ENCODE measurements around the gene SOWAHB.
"Not testable (repeated sequence)": the region's sequence is repeated elsewhere in the genome, so short reads cannot be mapped to it uniquely, and the experiment has no call there.

Gene SOWAHB

GRCh38 chr4:76879731-76880364 lies 18.1 kb downstream of the SOWAHB start:
- no peaks in the 10 kb centered on the region for H3K27me3 ChIP-seq
- H4K20me1 ChIP-seq = no peaks in the 10 kb centered on the region
- H3K9me3 ChIP-seq = no peaks in the 10 kb centered on the region
- no peaks in the 10 kb centered on the region for H3K36me3 ChIP-seq
- no peak overlapping the region for H3K9ac ChIP-seq
- no peak for TF ChIP-seq Cebpa-rat (IDR thresholded peaks at IDR 0.05)
- H3K4me3 ChIP-seq = no peak overlapping the region
- H3K4me1 ChIP-seq = no peaks in the 10 kb centered on the region
- H3K27ac ChIP-seq = no peak overlapping the region
- no peak overlapping the region for H3K4me2 ChIP-seq

DNA sequence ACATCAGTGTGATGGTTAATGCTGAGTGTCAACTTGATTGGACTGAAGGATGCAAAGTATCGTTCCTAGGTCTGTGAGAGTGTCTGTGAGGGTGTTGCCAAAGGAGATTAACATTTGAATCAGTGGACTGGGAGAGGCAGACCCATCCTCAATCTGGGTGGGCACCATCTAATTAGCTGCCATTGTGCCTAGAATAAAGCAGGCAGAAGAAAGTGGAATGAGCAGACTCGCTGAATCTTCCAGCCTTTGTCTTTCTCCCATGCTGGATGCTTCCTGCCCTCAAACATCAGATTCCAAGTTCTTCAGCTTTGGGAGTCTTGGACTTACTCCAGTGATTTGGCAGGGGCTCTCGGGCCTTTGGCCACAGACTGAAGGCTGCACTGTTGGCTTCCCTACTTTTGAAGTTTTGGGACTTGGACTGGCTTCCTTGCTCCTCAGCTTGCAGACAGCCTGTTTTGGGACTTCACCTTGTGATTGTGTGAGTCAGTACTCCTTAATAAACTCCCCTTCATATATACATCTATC lies 19.2 kb downstream of the SOWAHB start:
- H4K20me1 ChIP-seq, H3K27ac ChIP-seq, H3K4me3 ChIP-seq, H3K9ac ChIP-seq, H3K27me3 ChIP-seq, H3K4me1 ChIP-seq, H3K36me3 ChIP-seq, H3K9me3 ChIP-seq, H3K4me2 ChIP-seq: not testable (repeated sequence)

DNA sequence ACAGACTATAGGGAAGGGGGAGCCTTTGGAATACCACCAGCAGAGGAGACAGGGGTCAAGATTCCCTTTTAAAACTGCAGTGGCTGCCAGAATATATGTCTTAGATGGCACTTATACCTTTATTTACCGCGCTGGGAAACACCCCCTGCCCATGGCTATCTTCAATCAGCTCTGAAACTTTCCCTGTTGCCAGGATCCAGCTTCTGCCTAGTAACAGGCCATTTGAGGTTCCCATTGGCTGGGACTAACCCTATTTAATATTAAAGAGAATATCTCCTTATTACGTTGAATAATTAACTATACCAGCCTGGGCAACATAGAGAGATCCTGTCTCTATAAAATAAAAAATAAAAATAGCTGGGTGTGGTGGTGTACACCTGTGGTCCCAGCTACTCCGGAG lies 23.8 kb downstream of the SOWAHB start:
- Histone ChIP-seq H3K9me3 (no peaks in the 10 kb centered on the region; the same call in 1 of the 2 replicates), H4K20me1 (no peaks in the 10 kb centered on the region), H3K9ac (no peak overlapping the region), H3K4me3 (no peak overlapping the region), H3K4me2 (no peak overlapping the region), H3K4me1 (no peaks in the 10 kb centered on the region), H3K27me3 (no peaks in the 10 kb centered on the region), H3K36me3 (no peaks in the 10 kb centered on the region), H3K27ac (no peak overlapping the region)
- TF ChIP-seq Cebpa-rat (IDR thresholded peaks at IDR 0.05) = no peak

DNA sequence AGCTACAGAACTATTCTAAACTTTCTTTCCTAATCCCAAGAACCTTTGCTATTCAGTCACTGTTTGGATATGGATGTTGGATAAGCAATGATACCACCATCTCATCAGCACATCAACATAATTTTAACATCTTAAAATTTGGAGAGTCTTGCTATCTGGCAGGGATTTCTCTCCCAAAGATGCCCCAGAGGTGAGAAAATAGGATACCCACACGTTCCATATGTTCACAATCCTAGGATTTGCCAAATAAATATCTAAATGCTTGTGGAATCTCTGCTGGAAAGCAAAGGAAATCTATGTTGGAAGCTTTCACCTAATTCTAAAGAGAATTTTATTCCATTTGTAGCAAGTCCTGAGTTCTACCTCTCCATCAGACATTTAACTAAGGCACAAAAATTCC lies 24.4 kb downstream of the SOWAHB start:
- TF ChIP-seq Cebpa-rat (IDR thresholded peaks at IDR 0.05) = no peak
- no peaks in the 10 kb centered on the region; the same call in 1 of the 2 replicates for H3K9me3 ChIP-seq
- H3K27ac ChIP-seq = no peak overlapping the region
- no peak overlapping the region for H3K9ac ChIP-seq
- H4K20me1 ChIP-seq = no peaks in the 10 kb centered on the region
- H3K36me3 ChIP-seq = no peaks in the 10 kb centered on the region
- no peaks in the 10 kb centered on the region for H3K27me3 ChIP-seq
- H3K4me1 ChIP-seq = no peaks in the 10 kb centered on the region
- no peak overlapping the region for H3K4me2 ChIP-seq
- no peak overlapping the region for H3K4me3 ChIP-seq

DNA sequence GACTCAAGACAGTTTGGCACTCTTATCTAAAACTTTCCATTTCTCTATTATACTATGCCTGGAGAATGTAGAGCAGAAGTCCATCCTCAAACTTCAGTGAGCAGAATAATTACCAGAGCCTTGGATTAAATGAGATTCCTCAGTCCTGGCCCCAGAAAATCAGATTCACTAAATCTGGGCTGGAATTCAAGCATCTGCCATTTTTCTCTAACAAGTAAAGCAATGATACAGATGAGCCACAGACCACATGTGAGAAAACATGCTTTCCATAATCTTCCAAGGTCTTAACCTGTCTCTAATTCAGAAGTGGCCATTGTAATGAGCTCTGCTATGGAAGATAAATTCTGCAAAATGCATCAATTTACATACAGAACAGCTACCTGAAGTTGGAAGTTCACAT lies 25.4 kb downstream of the SOWAHB start:
- Histone ChIP-seq H3K4me1 (no peaks in the 10 kb centered on the region), H3K27ac (no peak overlapping the region), H3K4me3 (no peak overlapping the region), H3K36me3 (no peaks in the 10 kb centered on the region), H3K4me2 (no peak overlapping the region), H3K9ac (no peak overlapping the region), H4K20me1 (no peaks in the 10 kb centered on the region), H3K27me3 (no peaks in the 10 kb centered on the region), H3K9me3 (no peaks in the 10 kb centered on the region; the same call in 1 of the 2 replicates)
- no peak for TF ChIP-seq Cebpa-rat (IDR thresholded peaks at IDR 0.05)

GRCh38 chr4:76868780-76869179 lies 29.2 kb downstream of the SOWAHB start:
- H3K4me2 ChIP-seq, H3K27me3 ChIP-seq, H3K9ac ChIP-seq: not testable (repeated sequence)

GRCh38 chr4:76867880-76868655 lies 29.9 kb downstream of the SOWAHB start:
- Histone ChIP-seq H4K20me1 (no peaks in the 10 kb centered on the region), H3K27me3 (no peaks in the 10 kb centered on the region), H3K4me1 (no peaks in the 10 kb centered on the region), H3K4me3 (no peak overlapping the region), H3K9ac (no peak overlapping the region), H3K27ac (no peak overlapping the region), H3K36me3 (no peaks in the 10 kb centered on the region), H3K9me3 (no peaks in the 10 kb centered on the region; the same call in 1 of the 2 replicates), H3K4me2 (no peak overlapping the region)
- no peak for TF ChIP-seq Cebpa-rat (IDR thresholded peaks at IDR 0.05)

More at GRCh38 chr4:76868780-76869179, 29.2 kb downstream of the SOWAHB start:
- H3K4me1 ChIP-seq, H4K20me1 ChIP-seq, H3K9me3 ChIP-seq, H3K36me3 ChIP-seq, H3K27ac ChIP-seq, H3K4me3 ChIP-seq: not testable (repeated sequence)

- Histone ChIP-seq H3K27me3 (no peaks in the 10 kb centered on the region), H3K36me3 (no peaks in the 10 kb centered on the region), H3K4me1 (no peaks in the 10 kb centered on the region), H3K9ac (no peak overlapping the region), H3K9me3 (no peaks in the 10 kb centered on the region; the same call in 1 of the 2 replicates), H4K20me1 (no peaks in the 10 kb centered on the region), H3K4me2 (no peak overlapping the region), H3K27ac (no peak overlapping the region), H3K4me3 (no peak overlapping the region)
- no peak for TF ChIP-seq Cebpa-rat (IDR thresholded peaks at IDR 0.05)
Observed at GRCh38 chr4:76867377-76867776, 30.6 kb downstream of the SOWAHB start.

DNA sequence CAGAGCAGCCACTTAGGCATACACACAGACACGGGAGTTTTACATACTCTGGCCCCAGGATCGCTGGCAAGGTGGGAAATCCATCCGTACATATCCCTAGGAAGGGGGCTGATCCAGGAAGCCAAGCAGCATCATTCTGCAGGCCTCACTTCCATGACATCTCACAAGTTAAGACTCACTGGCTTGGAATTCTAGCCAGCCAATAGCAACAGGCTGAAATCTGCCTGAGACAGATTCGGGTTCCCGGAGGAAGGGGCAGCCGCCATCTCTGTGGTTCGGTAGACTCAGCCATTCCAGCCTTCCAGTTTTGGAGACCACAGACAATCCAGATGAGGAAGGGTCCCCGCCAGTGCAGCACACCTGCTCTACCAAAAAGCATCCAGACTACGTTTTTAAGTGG lies 31.3 kb downstream of the SOWAHB start:
- Histone ChIP-seq H3K9me3 (no peaks in the 10 kb centered on the region; the same call in 1 of the 2 replicates), H3K4me1 (no peaks in the 10 kb centered on the region), H4K20me1 (no peaks in the 10 kb centered on the region), H3K27me3 (no peaks in the 10 kb centered on the region), H3K36me3 (no peaks in the 10 kb centered on the region), H3K9ac (no peak overlapping the region), H3K4me2 (no peak overlapping the region), H3K27ac (no peak overlapping the region), H3K4me3 (no peak overlapping the region)
- no peak for TF ChIP-seq Cebpa-rat (IDR thresholded peaks at IDR 0.05)

DNA sequence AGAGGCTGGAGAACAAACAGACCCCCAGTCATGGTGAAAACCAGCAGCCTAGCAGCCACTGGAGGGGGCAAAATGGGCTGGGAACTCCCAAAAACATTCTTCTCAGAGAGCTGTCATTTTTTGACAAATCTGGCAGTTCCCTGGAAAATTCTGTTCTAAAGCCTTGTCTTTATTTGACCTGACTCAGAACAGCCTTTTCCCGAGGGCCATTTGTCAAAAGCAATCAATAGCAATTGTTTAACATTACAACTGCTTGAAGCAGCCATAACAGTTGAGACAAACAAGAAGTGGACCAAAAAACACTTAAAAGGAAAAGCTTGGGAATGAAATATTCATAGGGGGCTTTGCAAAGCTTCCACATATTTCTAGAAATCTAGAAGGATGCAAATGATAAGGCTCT lies 39.6 kb downstream of the SOWAHB start:
- H3K4me1 ChIP-seq = peaks cover 14% of the 10 kb centered on the region; the same call in 1 of the 2 replicates
- no peak overlapping the region for H3K9ac ChIP-seq
- no peaks in the 10 kb centered on the region for H3K36me3 ChIP-seq
- peaks cover 11% of the 10 kb centered on the region; the same call in 1 of the 2 replicates for H3K9me3 ChIP-seq
- H3K27ac ChIP-seq = no peak overlapping the region
- no peaks in the 10 kb centered on the region for H4K20me1 ChIP-seq
- no peak for TF ChIP-seq Cebpa-rat (IDR thresholded peaks at IDR 0.05)
- H3K27me3 ChIP-seq = no peaks in the 10 kb centered on the region
- H3K4me2 ChIP-seq = no peak overlapping the region
- H3K4me3 ChIP-seq = no peak overlapping the region

Data from BLaER1 (cell line).